Activated naive CD4-positive, alpha-beta T cell treated with anti-CD3 and anti-CD28 coated beads for 36 hours (primary cell): ENCODE measurements around the gene HS1BP3. TPM values are rescaled to one million over a fixed set of nuclear protein-coding genes. Genes with fewer than 3 reads are reported as not detected.

Experiments
- CTCF ChIA-PET: fragments of 350-600 bp; sonication (Branson Sonifier 250); formaldehyde crosslinking; loops from one replicate; lab custom pipeline; 2021; ENCODE audit warnings: antibody characterized with exemption; lab: Charles Lee
- DNase-seq: peaks from one replicate; pipeline ENCODE4 v3.0.0-alpha.2; 2020
- H3K27ac Mint-ChIP-seq: one replicate; pipeline ENCODE4 v1.8.0; 2021; ENCODE audit warnings: mild to moderate bottlenecking, mixed read lengths
- H3K27me3 Mint-ChIP-seq: one replicate; pipeline ENCODE4 v1.8.0; 2021; ENCODE audit warnings: low read depth, mixed read lengths
- H3K36me3 Mint-ChIP-seq: one replicate; pipeline ENCODE4 v1.8.0; 2021; ENCODE audit warnings: low read depth, mixed read lengths
- H3K4me1 Mint-ChIP-seq: one replicate; pipeline ENCODE4 v1.8.0; 2021; ENCODE audit warnings: low read depth, mixed read lengths
- H3K4me3 Mint-ChIP-seq: one replicate; pipeline ENCODE4 v1.8.0; 2021; ENCODE audit warnings: mild to moderate bottlenecking, moderate library complexity, mixed read lengths
- H3K9me3 Mint-ChIP-seq: one replicate; pipeline ENCODE4 v1.8.0; 2021; ENCODE audit warnings: mixed read lengths
- intact Hi-C: fragments of 100-400 bp; cut with micrococcal nuclease; formaldehyde crosslinking; loops from one replicate; pipeline ENCODE4 v1.15.1; 2023
- total RNA-seq, 2 experiments: library from RNA; stranded (reverse); gene quantifications; one replicate each; pipeline ENCODE4 v1.2.3, GENCODE V29; 2021

Gene HS1BP3
- total RNA-seq, 2 experiments from 2014 or later: 6.0 to 6.1 TPM

GRCh38 chr2:20630967-20631366, 19.9 kb downstream of the HS1BP3 start:
- H3K27ac Mint-ChIP-seq: no peak overlapping the region

GRCh38 chr2:20629581-20630171, 21.2 kb downstream of the HS1BP3 start:
- Mint-ChIP-seq H3K9me3 (no peaks in the 10 kb centered on the region), H3K4me1 (no peaks in the 10 kb centered on the region), H3K27ac (no peak overlapping the region), H3K36me3 (no peaks in the 10 kb centered on the region), H3K27me3 (no peaks in the 10 kb centered on the region), H3K4me3 (no peak overlapping the region)
- CTCF ChIA-PET: interaction anchor here (4.0 kb wide), 1 partner anchor 13 kb away, joined by 18 read pairs; no protein-coding TSS in a partner anchor
- no peak for DNase-seq
- intact Hi-C loops: no loop called here

More at GRCh38 chr2:20630967-20631366, 19.9 kb downstream of the HS1BP3 start:
- DNase-seq: no peak
- intact Hi-C loops: no loop called here
- Mint-ChIP-seq H3K27me3 (no peaks in the 10 kb centered on the region), H3K4me1 (no peaks in the 10 kb centered on the region), H3K9me3 (no peaks in the 10 kb centered on the region), H3K4me3 (no peak overlapping the region), H3K36me3 (no peaks in the 10 kb centered on the region)
- CTCF ChIA-PET: interaction anchor here (1.0 to 4.0 kb wide), 3 partner anchors 12 to 219 kb away, joined by 3 to 18 read pairs (median 8); no protein-coding TSS in a partner anchor

- CTCF ChIA-PET: no interaction called here
Measured at GRCh38 chr2:20629181-20629580, 21.7 kb downstream of the HS1BP3 start.

GRCh38 chr2:20627712-20628380, 23.1 kb downstream of the HS1BP3 start:
- Mint-ChIP-seq H3K4me3 (no peak overlapping the region), H3K36me3 (peaks cover 2% of the 10 kb centered on the region), H3K4me1 (no peaks in the 10 kb centered on the region), H3K27me3 (no peaks in the 10 kb centered on the region), H3K9me3 (no peaks in the 10 kb centered on the region), H3K27ac (no peak overlapping the region)
- DNase-seq: no peak
- intact Hi-C loops: no loop called here
- CTCF ChIA-PET: no interaction called here

More at GRCh38 chr2:20629181-20629580, 21.7 kb downstream of the HS1BP3 start:
- Mint-ChIP-seq H3K9me3 (no peaks in the 10 kb centered on the region), H3K27me3 (no peaks in the 10 kb centered on the region), H3K27ac (no peak overlapping the region), H3K36me3 (no peaks in the 10 kb centered on the region), H3K4me1 (no peaks in the 10 kb centered on the region), H3K4me3 (no peak overlapping the region)
- no peak for DNase-seq
- intact Hi-C loops: no loop called here

GRCh38 chr2:20626698-20627513, 24.0 kb downstream of the HS1BP3 start:
- intact Hi-C loops: no loop called here
- Mint-ChIP-seq H3K27me3 (no peaks in the 10 kb centered on the region), H3K36me3 (peaks cover 2% of the 10 kb centered on the region), H3K9me3 (no peaks in the 10 kb centered on the region), H3K27ac (no peak overlapping the region), H3K4me1 (no peaks in the 10 kb centered on the region), H3K4me3 (no peak overlapping the region)
- no peak for DNase-seq
- CTCF ChIA-PET: interaction anchor here (0.6 to 1.0 kb wide), 2 partner anchors 15 to 875 kb away, joined by 3 to 4 read pairs; no protein-coding TSS in a partner anchor

GRCh38 chr2:20626392-20626697, 24.6 kb downstream of the HS1BP3 start:
- H3K4me1 Mint-ChIP-seq: no peaks in the 10 kb centered on the region
- H3K4me3 Mint-ChIP-seq: no peak overlapping the region
- no peaks in the 10 kb centered on the region for H3K27me3 Mint-ChIP-seq
- CTCF ChIA-PET: interaction anchor here (0.6 to 1.0 kb wide), 3 partner anchors 16 to 190 kb away, joined by 3 to 6 read pairs (median 3); no protein-coding TSS in a partner anchor
- no peak overlapping the region for H3K27ac Mint-ChIP-seq
- intact Hi-C loops: no loop called here
- no peaks in the 10 kb centered on the region for H3K9me3 Mint-ChIP-seq
- DNase-seq: no peak
- peaks cover 2% of the 10 kb centered on the region for H3K36me3 Mint-ChIP-seq

GRCh38 chr2:20625491-20626391, 25.2 kb downstream of the HS1BP3 start:
- no peaks in the 10 kb centered on the region for H3K27me3 Mint-ChIP-seq
- no peaks in the 10 kb centered on the region for H3K9me3 Mint-ChIP-seq
- H3K4me3 Mint-ChIP-seq: no peak overlapping the region
- no peak overlapping the region for H3K27ac Mint-ChIP-seq
- intact Hi-C loops: no loop called here
- DNase-seq: no peak
- H3K4me1 Mint-ChIP-seq: no peaks in the 10 kb centered on the region
- CTCF ChIA-PET: interaction anchor here (0.6 to 1.0 kb wide), 3 partner anchors 16 to 189 kb away, joined by 3 to 6 read pairs (median 3); no protein-coding TSS in a partner anchor
- H3K36me3 Mint-ChIP-seq: peaks cover 3% of the 10 kb centered on the region

- no peaks in the 10 kb centered on the region for H3K27me3 Mint-ChIP-seq
- H3K4me3 Mint-ChIP-seq: no peak overlapping the region
- intact Hi-C loops: no loop called here
- CTCF ChIA-PET: interaction anchor here (0.5 kb wide), 1 partner anchor 288 kb away, joined by 4 read pairs; no protein-coding TSS in a partner anchor
- H3K27ac Mint-ChIP-seq: no peak overlapping the region
- no peaks in the 10 kb centered on the region for H3K9me3 Mint-ChIP-seq
- peaks cover 6% of the 10 kb centered on the region for H3K36me3 Mint-ChIP-seq
- DNase-seq: no peak
- H3K4me1 Mint-ChIP-seq: no peaks in the 10 kb centered on the region
Measured at GRCh38 chr2:20624884-20625485, 25.9 kb downstream of the HS1BP3 start.

GRCh38 chr2:20624156-20624883, 26.6 kb downstream of the HS1BP3 start:
- intact Hi-C loops: no loop called here
- CTCF ChIA-PET: interaction anchor here (0.5 kb wide), 1 partner anchor 287 kb away, joined by 4 read pairs; no protein-coding TSS in a partner anchor
- Mint-ChIP-seq H3K27ac (no peak overlapping the region), H3K4me3 (no peak overlapping the region), H3K4me1 (no peaks in the 10 kb centered on the region), H3K36me3 (peaks cover 8% of the 10 kb centered on the region), H3K9me3 (no peaks in the 10 kb centered on the region), H3K27me3 (no peaks in the 10 kb centered on the region)
- DNase-seq: no peak

GRCh38 chr2:20623741-20624155, 27.1 kb downstream of the HS1BP3 start:
- Mint-ChIP-seq H3K4me1 (no peaks in the 10 kb centered on the region), H3K9me3 (no peaks in the 10 kb centered on the region), H3K4me3 (no peak overlapping the region), H3K27ac (no peak overlapping the region), H3K27me3 (no peaks in the 10 kb centered on the region), H3K36me3 (peaks cover 8% of the 10 kb centered on the region)
- DNase-seq: no peak
- CTCF ChIA-PET: no interaction called here
- intact Hi-C loops: no loop called here

- Mint-ChIP-seq H3K9me3 (no peaks in the 10 kb centered on the region), H3K27me3 (no peaks in the 10 kb centered on the region), H3K36me3 (peaks cover 8% of the 10 kb centered on the region), H3K27ac (no peak overlapping the region), H3K4me1 (no peaks in the 10 kb centered on the region), H3K4me3 (no peak overlapping the region)
- no peak for DNase-seq
- CTCF ChIA-PET: no interaction called here
- intact Hi-C loops: no loop called here
Measured at GRCh38 chr2:20623241-20623640, 27.7 kb downstream of the HS1BP3 start.
